Esophagus mucosa (tissue), 1 donor: Measurements from ENCODE around the gene GALNTL6. TPM values are rescaled to one million over a fixed set of nuclear protein-coding genes. Genes with fewer than 3 reads are reported as not detected.
"Not testable (repeated sequence)": the region's sequence is repeated elsewhere in the genome, so short reads cannot be mapped to it uniquely, and the experiment has no call there.

Source experiments
- ATAC-seq: fragments of 200-7000 bp; cut with Tn5 transposase; one replicate; pipeline ENCODE4 v1.9.1; 2020
- total RNA-seq: library from RNA; stranded (reverse); gene quantifications from one replicate; pipeline ENCODE4 v1.2.4, GENCODE V29; 2023
- donor health status: DM: yes; HTN: yes; CAD: no.

Gene GALNTL6
- total RNA-seq, 1 donor from 2014 or later: not detected

- no peak for ATAC-seq
These were observed 959.6 kb downstream of the GALNTL6 start for GRCh38 chr4:172772781-172773180.

DNA sequence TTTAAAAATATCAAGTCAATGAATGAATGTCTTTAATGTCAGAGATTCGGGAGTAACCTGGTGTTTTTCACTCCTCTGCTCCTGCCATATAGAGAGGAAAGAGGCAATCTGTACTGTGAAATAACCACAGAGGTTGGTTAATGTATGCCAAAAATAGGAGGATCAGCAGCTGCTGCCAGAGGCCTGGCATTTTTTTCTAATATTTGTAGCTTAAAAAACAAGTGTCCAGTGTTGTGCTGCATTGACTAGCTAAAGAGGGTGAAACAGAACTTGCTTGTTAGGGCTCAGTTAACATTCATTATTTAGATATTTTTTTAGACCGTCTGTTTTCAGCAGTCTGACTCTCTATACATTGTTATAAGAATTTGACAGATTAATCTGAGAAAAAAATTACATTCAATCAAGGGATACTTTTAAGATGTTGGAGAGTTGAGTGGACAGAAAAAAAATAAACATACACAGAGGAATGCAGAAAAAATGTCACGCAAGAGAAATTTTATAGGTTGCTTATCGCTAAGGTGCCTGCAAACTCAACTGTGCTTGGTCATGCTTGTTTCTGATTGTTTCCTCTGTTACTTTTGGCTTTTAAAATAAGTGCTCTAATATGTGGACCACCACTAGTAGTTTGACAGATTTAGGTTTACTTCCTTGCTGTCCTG is 963.1 kb downstream of the GALNTL6 start:
- no peak for ATAC-seq

DNA sequence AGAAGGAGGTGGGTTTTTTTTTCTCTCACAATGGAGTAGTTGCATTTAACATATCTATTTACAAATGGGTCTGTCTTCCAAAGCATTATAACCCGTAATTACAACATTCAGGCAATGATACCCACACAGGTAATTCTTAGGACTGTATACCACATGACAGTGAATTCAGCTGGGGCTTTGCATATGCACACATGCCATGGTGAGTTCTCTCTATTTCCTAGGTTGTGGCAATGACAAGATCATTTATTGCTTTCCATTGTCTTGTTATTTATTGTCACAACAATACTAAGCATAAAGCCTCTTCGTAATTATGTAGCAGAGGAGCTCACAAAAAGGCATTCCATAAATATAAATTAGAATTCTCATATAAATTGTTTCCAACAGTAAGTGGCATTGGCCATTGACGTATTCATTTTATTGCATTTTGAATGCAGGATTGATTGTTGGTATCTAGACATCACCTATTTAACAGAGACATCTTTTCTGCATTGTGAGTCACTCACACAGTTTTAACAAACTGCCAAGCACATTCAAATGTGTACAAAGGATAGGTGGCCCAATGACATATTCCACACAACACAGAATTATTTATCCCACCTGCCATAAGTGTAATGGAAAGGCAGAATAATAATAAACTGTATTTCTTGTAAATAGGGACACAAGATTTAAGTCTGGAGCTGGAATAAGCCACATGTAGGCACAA is 964.7 kb downstream of the GALNTL6 start:
- ATAC-seq: no peak

- no peak for ATAC-seq
These were observed 965.4 kb downstream of the GALNTL6 start for GRCh38 chr4:172778583-172778982.

- no peak for ATAC-seq
These were observed 967.4 kb downstream of the GALNTL6 start for GRCh38 chr4:172780566-172781081.

DNA sequence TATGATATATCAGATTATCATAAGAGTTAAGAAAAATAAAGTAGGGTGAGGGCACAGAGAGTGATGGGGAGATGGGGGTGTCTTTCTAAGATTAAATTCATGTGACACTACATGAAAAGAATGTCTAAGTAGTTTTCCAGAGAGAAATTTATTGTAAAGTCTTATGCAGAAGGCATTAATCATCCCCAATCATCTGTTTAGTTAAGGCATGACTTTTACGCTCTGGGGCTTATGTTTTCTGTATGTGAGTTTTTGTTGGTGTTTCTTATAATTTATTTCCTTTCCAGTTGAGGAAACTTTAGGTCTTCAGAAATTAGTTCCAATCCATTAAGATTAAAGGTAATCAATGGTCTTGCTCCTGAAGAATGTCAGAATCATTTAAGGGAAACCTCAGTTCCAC is 972.4 kb downstream of the GALNTL6 start:
- ATAC-seq: no peak

DNA sequence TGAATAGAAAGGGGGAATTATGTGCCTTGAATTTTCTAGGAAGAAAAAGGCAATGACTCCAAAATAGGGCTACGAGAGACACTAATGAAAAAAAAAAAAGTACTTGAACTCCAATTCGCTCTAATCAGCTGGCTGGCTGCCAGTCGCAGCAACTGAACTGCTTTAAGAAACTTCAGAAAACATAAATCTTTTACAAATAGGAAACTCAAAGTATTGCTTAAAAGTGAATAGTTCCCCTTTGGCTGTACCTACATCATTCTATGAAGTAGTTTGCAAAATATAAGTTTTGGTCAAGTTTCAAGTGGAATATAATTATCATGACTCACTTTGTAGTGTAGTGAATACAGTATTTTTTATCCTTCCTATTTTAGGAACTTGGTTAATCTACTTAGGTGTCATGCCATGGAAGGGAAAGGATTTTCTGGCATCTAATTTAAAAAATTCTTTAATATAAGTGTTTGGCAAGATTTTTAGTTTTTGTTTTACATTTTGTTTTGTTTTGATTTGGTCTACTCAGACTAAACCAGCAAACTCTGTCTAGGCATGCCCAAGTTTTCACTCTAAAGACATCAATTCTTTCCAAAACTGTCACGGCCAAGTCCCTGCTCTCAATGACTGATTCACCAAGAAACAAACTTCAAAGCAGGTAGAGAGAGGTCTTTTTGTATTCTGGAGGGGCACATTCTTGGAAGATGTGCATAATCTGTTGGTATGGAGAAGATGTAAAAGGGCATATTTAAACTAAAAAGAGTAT is 973.0 kb downstream of the GALNTL6 start:
- ATAC-seq: no peak

DNA sequence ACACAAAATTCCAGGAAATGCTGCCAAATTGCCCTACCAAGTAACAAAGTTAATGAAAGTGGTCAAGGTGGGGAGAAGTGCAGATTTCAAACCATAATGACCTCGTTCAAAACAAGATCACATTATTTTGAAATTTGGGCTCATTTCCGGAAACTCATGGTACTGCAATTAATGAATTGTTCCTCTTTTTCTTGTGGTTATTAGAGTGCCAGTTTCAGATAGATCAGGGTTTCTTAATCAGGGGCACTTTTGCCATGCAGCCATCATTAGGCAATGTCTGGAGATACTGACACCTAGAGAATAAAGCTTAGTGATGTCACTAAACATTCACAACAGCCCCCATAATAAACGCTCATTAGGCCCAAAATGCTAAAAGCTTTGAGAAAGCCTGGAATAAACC is 973.9 kb downstream of the GALNTL6 start:
- ATAC-seq: no peak

- no peak for ATAC-seq
These were observed 978.6 kb downstream of the GALNTL6 start for GRCh38 chr4:172791841-172792240.

DNA sequence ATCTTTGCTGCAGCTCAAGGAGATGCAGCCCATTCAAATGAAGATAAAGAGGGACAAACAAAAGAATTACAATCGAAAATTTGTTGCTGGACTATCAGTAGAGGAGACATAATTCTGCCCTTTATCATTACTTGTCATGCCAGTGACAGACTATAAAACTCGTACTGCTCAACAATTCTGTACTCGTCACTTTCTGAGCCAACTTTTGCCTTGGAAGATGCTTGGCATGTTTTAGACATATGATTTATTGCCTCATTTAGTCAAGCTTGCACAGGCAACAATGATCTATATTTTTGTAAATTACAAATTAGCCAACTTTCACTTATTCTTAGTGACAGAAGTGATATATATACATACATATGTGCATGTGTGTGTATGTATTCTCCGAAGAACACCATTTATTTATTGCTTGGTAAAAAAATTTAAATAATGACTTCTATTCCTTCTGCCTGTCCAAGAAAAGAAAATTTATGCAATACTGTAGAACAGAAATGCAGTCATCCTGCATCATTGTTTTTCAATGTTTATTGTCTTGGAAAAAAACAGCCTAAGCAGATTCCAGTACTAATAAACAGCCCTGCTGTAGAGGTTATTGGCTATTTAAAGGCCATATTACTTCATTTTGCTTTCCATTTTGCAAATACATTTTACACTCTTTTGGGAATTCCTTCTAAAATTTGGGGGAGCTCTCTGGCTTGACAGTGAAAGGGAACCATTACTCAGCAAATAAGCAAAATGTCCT is 980.5 kb downstream of the GALNTL6 start:
- ATAC-seq: no peak

GRCh38 chr4:172794307-172794703 is 981.1 kb downstream of the GALNTL6 start:
- no peak for ATAC-seq

GRCh38 chr4:172797281-172797680 is 984.1 kb downstream of the GALNTL6 start:
- ATAC-seq: not testable (repeated sequence)

DNA sequence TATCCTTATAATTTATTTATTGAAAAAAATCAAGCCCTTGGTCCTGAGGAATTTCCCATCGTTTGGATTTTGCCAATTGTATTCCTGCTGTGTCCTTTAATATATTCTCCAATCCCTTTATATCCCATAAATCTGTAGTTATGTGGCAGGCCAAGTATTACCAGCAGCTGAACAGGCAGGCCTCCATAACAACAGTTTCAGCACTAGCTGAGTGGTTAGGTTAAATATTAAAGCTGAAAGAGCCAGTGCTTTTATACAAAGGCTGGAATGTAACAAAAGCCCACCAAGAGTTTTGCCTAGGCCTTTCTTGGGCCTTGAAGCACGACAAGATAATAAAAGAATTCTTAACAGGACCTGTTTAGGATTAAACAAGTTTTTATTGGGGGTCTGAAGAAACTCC is 988.8 kb downstream of the GALNTL6 start:
- no peak for ATAC-seq

GRCh38 chr4:172806841-172807240 is 993.6 kb downstream of the GALNTL6 start:
- no peak for ATAC-seq

DNA sequence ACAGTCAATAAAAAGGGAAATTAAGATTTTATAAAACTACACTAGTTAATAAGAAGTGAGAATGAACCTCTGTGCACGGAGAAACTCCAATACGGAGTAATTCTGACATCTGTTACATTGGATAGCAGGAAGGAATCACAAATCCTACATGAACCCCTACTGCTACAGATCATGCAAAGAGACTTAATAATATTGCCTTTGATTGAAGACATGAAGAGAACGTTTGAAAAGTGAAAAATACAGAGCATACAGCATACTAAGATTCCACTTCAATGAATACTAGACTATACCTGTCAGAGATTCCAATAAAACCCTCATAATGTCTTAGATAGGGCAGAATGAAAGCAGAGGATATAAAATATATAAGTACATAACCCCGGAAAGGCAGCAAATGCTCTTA is 995.0 kb downstream of the GALNTL6 start:
- no peak for ATAC-seq

DNA sequence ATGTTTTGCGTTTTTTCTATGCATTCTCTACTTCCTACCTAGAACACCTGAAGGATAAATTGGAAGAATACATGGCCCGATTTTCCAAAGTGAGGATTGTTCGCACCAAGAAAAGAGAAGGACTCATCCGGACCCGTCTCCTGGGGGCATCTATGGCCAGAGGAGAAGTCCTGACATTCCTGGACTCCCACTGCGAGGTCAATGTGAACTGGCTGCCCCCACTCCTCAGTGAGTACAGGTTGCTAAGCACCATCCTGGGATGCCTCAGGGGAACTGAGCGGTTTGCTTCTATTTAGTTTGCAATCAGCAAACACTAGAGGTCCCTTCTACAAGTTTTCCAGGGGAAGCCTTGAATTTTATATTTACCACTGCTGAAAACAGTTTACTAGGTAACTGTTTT is 996.1 kb downstream of the GALNTL6 start:
- ATAC-seq: no peak

- no peak for ATAC-seq
These were observed 1000.2 kb downstream of the GALNTL6 start for GRCh38 chr4:172813359-172813923.

DNA sequence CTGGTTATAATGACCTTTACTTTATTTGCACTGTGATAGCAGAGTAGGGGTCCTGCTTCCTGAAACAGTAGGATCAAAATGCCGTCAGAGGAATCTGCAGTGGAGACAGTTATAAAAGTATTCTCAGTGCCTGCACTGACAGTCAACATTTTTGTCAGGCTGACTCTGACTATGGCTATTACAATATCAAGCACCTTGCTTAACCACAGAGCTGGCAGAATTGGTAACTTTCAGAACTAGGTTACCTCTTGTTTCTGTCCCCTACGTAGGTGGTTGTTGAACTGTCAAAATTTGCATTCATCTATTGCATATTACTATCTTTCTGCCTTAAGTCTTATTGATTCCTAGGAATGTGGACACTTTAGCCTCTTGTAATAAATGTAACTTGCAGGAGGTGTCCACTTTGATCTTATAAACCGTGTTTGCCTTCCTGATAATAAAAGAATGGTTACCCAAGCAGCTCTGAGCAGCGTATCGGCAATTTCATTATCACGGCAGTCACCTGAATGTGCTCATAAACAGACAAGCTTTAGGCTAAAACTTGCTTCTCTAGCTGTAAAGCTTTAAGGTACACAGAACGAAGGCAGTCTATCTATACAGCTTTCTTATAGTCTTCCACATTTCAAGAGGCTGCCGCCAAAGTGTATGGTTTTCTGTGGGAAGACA is 1002.4 kb downstream of the GALNTL6 start:
- ATAC-seq: no peak

DNA sequence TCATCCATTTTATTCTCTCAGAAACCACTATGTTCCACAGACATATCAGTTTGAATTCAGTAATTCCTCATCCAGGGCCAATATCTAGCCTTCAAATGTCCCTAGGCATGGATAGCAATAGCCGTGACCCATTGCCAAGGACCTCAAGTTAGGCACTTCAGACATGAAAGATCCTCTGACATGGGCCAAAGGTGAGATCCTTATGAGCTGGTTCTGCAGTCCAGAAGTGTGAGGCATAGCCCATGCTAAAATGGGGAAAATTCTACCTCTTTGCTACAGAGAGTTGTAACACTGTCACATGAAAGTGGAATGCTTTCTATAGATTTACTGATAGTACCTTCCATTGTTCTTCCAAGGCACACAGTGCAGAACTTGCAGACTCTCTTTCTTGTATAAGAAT is 1005.7 kb downstream of the GALNTL6 start:
- no peak for ATAC-seq

DNA sequence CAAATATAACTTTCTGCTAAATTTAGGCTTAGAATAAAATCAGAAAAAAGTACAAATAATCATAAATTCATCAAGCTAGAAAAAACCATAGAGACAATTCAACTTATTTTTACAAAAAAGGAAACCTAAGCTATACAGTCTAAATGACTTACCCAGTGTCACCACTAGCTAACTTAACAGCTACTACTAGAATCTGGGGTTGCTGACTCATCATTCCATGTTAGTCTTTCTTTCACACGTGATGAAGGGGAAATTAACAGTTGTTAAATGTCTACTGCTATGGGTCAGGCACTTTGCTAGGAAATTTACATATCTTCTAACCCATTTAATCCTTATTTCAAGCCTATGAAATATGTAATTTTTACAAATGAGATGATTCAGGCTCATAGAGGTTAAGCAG is 1006.1 kb downstream of the GALNTL6 start:
- no peak for ATAC-seq

DNA sequence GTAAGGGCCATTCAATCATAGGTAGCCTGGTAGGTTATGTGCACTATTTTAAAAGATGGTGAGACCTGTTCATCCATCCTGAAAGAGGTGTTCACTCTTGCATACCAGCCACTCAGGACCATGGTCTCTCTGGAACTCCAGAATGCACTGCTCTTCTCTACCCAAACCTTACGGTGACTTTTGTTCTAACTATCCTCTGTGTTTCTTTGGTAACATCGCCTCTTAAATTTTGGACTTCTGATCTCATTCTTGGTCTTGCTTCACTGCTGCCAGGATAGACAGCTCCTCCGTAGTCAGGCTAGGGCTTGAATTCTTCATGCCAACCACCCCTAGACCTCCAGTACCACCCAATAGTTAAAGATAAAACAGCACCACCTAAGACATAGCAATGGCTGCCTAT is 1009.1 kb downstream of the GALNTL6 start:
- ATAC-seq: no peak

GRCh38 chr4:172826346-172826745 is 1013.1 kb downstream of the GALNTL6 start:
- no peak for ATAC-seq
